ENCODE measurements around the gene CAPN6. TPM values are rescaled to one million over a fixed set of nuclear protein-coding genes. Genes with fewer than 3 reads are reported as not detected.

CAPN6 gene
- total RNA-seq, 2 experiments from 2014 or later: not detected

GRCh38 chrX:111264385-111264784 lies 5.9 kb downstream of the CAPN6 start:
- H3K4me1 Mint-ChIP-seq (ENCODE audit: low read depth): no peaks in the 10 kb centered on the region
- no peak for DNase-seq
- no peak overlapping the region for H3K4me3 Mint-ChIP-seq
- no peaks in the 10 kb centered on the region for H3K27me3 Mint-ChIP-seq (ENCODE audit: low read depth)
- CTCF ChIA-PET: no interaction called here
- no peak overlapping the region for H3K27ac Mint-ChIP-seq
- no peaks in the 10 kb centered on the region for H3K9me3 Mint-ChIP-seq
- no peaks in the 10 kb centered on the region for H3K36me3 Mint-ChIP-seq (ENCODE audit: low read depth)
- intact Hi-C loops (cut with micrococcal nuclease): no loop called here

GRCh38 chrX:111262086-111262485 lies 8.2 kb downstream of the CAPN6 start:
- no peaks in the 10 kb centered on the region for H3K27me3 Mint-ChIP-seq (ENCODE audit: low read depth)
- intact Hi-C loops (cut with micrococcal nuclease): no loop called here
- no peak overlapping the region for H3K4me3 Mint-ChIP-seq
- no peak overlapping the region for H3K27ac Mint-ChIP-seq
- H3K36me3 Mint-ChIP-seq (ENCODE audit: low read depth): no peaks in the 10 kb centered on the region
- CTCF ChIA-PET: no interaction called here
- DNase-seq: no peak
- H3K9me3 Mint-ChIP-seq: no peaks in the 10 kb centered on the region
- no peaks in the 10 kb centered on the region for H3K4me1 Mint-ChIP-seq (ENCODE audit: low read depth)

- intact Hi-C loops (cut with micrococcal nuclease): no loop called here
- no peak overlapping the region for H3K4me3 Mint-ChIP-seq
- no peaks in the 10 kb centered on the region for H3K27me3 Mint-ChIP-seq (ENCODE audit: low read depth)
- no peak for DNase-seq
- H3K27ac Mint-ChIP-seq: no peak overlapping the region
- no peaks in the 10 kb centered on the region for H3K4me1 Mint-ChIP-seq (ENCODE audit: low read depth)
- H3K9me3 Mint-ChIP-seq: no peaks in the 10 kb centered on the region
- CTCF ChIA-PET: interaction anchor here (0.7 kb wide), 1 partner anchor 19 kb away, joined by 3 read pairs; no protein-coding TSS in a partner anchor
- H3K36me3 Mint-ChIP-seq (ENCODE audit: low read depth): no peaks in the 10 kb centered on the region
Observed at GRCh38 chrX:111260451-111260850, 9.8 kb downstream of the CAPN6 start.

- DNase-seq: no peak
- Mint-ChIP-seq H3K4me3 (no peak overlapping the region), H3K9me3 (no peaks in the 10 kb centered on the region), H3K4me1 (ENCODE audit: low read depth) (no peaks in the 10 kb centered on the region), H3K27me3 (ENCODE audit: low read depth) (no peaks in the 10 kb centered on the region), H3K36me3 (ENCODE audit: low read depth) (no peaks in the 10 kb centered on the region), H3K27ac (no peak overlapping the region)
- intact Hi-C loops (cut with micrococcal nuclease): no loop called here
- CTCF ChIA-PET: no interaction called here
Observed at GRCh38 chrX:111259559-111259958, 10.7 kb downstream of the CAPN6 start.

GRCh38 chrX:111257733-111258132 lies 12.6 kb downstream of the CAPN6 start:
- CTCF ChIA-PET: interaction anchor here (0.5 kb wide), 1 partner anchor 216 kb away, joined by 3 read pairs; no protein-coding TSS in a partner anchor

GRCh38 chrX:111254896-111255693 lies 15.2 kb downstream of the CAPN6 start:
- intact Hi-C loops (cut with micrococcal nuclease): no loop called here
- H3K27me3 Mint-ChIP-seq (ENCODE audit: low read depth): no peaks in the 10 kb centered on the region
- H3K4me1 Mint-ChIP-seq (ENCODE audit: low read depth): no peaks in the 10 kb centered on the region
- H3K4me3 Mint-ChIP-seq: no peak overlapping the region
- H3K9me3 Mint-ChIP-seq: no peaks in the 10 kb centered on the region
- CTCF ChIA-PET: no interaction called here
- no peak for DNase-seq
- no peak overlapping the region for H3K27ac Mint-ChIP-seq
- no peaks in the 10 kb centered on the region for H3K36me3 Mint-ChIP-seq (ENCODE audit: low read depth)

More at GRCh38 chrX:111257733-111258132, 12.6 kb downstream of the CAPN6 start:
- Mint-ChIP-seq H3K27me3 (ENCODE audit: low read depth) (no peaks in the 10 kb centered on the region), H3K9me3 (no peaks in the 10 kb centered on the region), H3K27ac (no peak overlapping the region), H3K4me1 (ENCODE audit: low read depth) (no peaks in the 10 kb centered on the region), H3K4me3 (no peak overlapping the region), H3K36me3 (ENCODE audit: low read depth) (no peaks in the 10 kb centered on the region)
- DNase-seq: no peak
- intact Hi-C loops (cut with micrococcal nuclease): no loop called here

GRCh38 chrX:111244235-111244750 lies 26.0 kb downstream of the CAPN6 start:
- Mint-ChIP-seq H3K9me3 (no peaks in the 10 kb centered on the region), H3K27ac (no peak overlapping the region), H3K4me3 (no peak overlapping the region), H3K27me3 (ENCODE audit: low read depth) (peaks cover 4% of the 10 kb centered on the region), H3K4me1 (ENCODE audit: low read depth) (no peaks in the 10 kb centered on the region), H3K36me3 (ENCODE audit: low read depth) (no peaks in the 10 kb centered on the region)
- CTCF ChIA-PET: interaction anchor here (0.7 to 2.0 kb wide), 7 partner anchors 9 to 391 kb away, joined by 3 to 4 read pairs (median 3); no protein-coding TSS in a partner anchor
- intact Hi-C loops (cut with micrococcal nuclease): loop anchor here (1.0 to 5.0 kb wide), 5 partner anchors 76 to 792 kb away; no protein-coding TSS in a partner anchor
- DNase-seq: no peak

GRCh38 chrX:111216293-111216801 lies 53.9 kb downstream of the CAPN6 start:
- intact Hi-C loops (cut with micrococcal nuclease): no loop called here
- CTCF ChIA-PET: interaction anchor here (0.6 kb wide), 1 partner anchor 129 kb away, joined by 5 read pairs; no protein-coding TSS in a partner anchor
- Mint-ChIP-seq H3K4me3 (no peak overlapping the region), H3K9me3 (no peaks in the 10 kb centered on the region), H3K36me3 (ENCODE audit: low read depth) (no peaks in the 10 kb centered on the region), H3K27me3 (ENCODE audit: low read depth) (no peaks in the 10 kb centered on the region), H3K4me1 (ENCODE audit: low read depth) (no peaks in the 10 kb centered on the region), H3K27ac (no peak overlapping the region)
- DNase-seq: no peak

GRCh38 chrX:111207851-111208250 lies 62.4 kb downstream of the CAPN6 start:
- CTCF ChIA-PET: no interaction called here
- no peaks in the 10 kb centered on the region for H3K9me3 Mint-ChIP-seq
- intact Hi-C loops (cut with micrococcal nuclease): no loop called here
- H3K36me3 Mint-ChIP-seq (ENCODE audit: low read depth): no peaks in the 10 kb centered on the region
- no peak for DNase-seq
- H3K4me1 Mint-ChIP-seq (ENCODE audit: low read depth): no peaks in the 10 kb centered on the region
- H3K4me3 Mint-ChIP-seq: no peak overlapping the region
- H3K27ac Mint-ChIP-seq: no peak overlapping the region
- no peaks in the 10 kb centered on the region for H3K27me3 Mint-ChIP-seq (ENCODE audit: low read depth)

GRCh38 chrX:111200327-111200726 lies 70.0 kb downstream of the CAPN6 start:
- no peaks in the 10 kb centered on the region for H3K9me3 Mint-ChIP-seq
- no peak overlapping the region for H3K27ac Mint-ChIP-seq
- H3K27me3 Mint-ChIP-seq (ENCODE audit: low read depth): no peaks in the 10 kb centered on the region
- intact Hi-C loops (cut with micrococcal nuclease): no loop called here
- CTCF ChIA-PET: interaction anchor here (0.6 kb wide), 1 partner anchor 91 kb away, joined by 4 read pairs; no protein-coding TSS in a partner anchor
- DNase-seq: no peak
- H3K4me3 Mint-ChIP-seq: no peak overlapping the region
- no peaks in the 10 kb centered on the region for H3K36me3 Mint-ChIP-seq (ENCODE audit: low read depth)
- no peaks in the 10 kb centered on the region for H3K4me1 Mint-ChIP-seq (ENCODE audit: low read depth)

- Mint-ChIP-seq H3K4me3 (no peak overlapping the region), H3K27me3 (ENCODE audit: low read depth) (no peaks in the 10 kb centered on the region), H3K27ac (no peak overlapping the region), H3K4me1 (ENCODE audit: low read depth) (no peaks in the 10 kb centered on the region), H3K36me3 (ENCODE audit: low read depth) (no peaks in the 10 kb centered on the region), H3K9me3 (no peaks in the 10 kb centered on the region)
- intact Hi-C loops (cut with micrococcal nuclease): no loop called here
- CTCF ChIA-PET: no interaction called here
- no peak for DNase-seq
Observed at GRCh38 chrX:111199505-111199904, 70.8 kb downstream of the CAPN6 start.
